ENCODE results near the gene TUBB.

DNA sequence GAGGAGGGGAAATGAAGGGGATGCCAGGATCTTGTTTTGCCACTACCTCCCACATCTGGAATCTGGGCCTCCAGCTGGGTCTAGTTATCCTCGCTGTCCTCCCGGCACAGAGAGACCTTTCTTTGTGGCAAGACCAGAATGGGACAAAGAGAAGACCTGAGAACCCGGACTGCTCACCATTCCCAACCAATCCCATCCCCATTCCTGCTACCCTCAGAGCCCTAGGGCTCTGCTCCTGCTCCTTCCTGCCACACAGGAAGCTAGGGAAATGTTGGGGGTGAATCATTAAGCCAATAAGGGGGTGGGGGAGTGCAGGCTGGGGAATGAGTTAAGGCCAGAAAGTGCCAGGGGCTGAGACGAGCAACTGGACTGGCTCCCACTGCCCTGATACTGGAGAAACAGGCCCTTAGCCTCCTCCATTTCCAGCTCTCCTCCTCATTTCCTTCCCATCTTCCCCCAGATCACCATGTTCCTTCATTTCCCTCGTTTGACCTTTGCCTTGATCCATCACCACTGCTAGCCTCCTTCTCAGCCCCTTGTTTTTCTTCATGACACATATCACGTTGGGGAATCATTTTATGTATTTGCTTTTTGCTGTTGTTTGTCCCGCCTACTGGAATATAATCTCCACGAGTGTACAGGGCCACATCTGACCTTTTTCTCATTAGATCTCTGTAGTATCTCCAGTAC is 28.8 kb downstream of the TUBB start:
- TF ChIP-seq, protein P1, sequence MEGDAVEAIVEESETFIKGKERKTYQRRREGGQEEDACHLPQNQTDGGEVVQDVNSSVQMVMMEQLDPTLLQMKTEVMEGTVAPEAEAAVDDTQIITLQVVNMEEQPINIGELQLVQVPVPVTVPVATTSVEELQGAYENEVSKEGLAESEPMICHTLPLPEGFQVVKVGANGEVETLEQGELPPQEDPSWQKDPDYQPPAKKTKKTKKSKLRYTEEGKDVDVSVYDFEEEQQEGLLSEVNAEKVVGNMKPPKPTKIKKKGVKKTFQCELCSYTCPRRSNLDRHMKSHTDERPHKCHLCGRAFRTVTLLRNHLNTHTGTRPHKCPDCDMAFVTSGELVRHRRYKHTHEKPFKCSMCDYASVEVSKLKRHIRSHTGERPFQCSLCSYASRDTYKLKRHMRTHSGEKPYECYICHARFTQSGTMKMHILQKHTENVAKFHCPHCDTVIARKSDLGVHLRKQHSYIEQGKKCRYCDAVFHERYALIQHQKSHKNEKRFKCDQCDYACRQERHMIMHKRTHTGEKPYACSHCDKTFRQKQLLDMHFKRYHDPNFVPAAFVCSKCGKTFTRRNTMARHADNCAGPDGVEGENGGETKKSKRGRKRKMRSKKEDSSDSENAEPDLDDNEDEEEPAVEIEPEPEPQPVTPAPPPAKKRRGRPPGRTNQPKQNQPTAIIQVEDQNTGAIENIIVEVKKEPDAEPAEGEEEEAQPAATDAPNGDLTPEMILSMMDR (IDR thresholded peaks at IDR 0.05), result no peak
- no peak for TF ChIP-seq POLR2A (IDR thresholded peaks at IDR 0.05)

All from body of pancreas (tissue), 4 donors.